Measurements from ENCODE around the gene RNF182. TPM values are rescaled to one million over a fixed set of nuclear protein-coding genes. Genes with fewer than 3 reads are reported as not detected.
"Not testable (repeated sequence)": the region's sequence is repeated elsewhere in the genome, so short reads cannot be mapped to it uniquely, and the experiment has no call there.

RNF182 gene
- total RNA-seq, 1 donor from 2014 or later = not detected

DNA sequence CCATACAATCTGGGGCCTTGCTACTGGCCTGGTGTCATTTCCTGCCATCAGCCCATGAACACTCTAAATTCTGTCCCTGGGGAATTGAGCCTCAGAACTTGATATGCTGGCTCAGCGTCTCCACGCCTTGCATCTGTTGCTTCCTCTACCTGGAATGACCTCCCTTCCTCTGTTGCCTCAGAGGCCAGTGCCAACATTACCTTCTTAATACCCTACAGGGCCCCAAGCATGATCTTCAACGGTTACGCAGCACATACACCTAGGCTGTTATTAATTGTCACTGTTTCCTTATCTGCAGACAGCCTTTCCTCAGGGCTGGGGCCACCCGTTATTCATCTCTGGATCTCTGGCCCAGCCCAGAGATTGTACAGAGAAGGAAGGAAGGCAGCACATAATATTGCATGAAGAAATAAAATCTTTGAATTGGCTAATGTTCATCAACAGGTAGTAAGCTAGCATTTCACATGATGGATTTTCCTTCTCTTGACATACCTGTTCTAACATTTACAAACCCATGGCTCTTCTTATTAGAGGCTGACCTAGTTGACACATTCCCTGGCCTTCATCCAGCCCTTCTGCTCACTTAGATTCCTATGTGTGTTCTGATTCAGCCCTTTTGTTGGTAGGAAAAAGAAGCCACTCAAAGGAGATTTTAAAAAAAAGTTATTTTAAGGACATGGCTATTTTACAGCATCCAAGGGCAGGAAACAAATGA lies 8.4 kb upstream of the RNF182 start:
- intact Hi-C loops (cut with micrococcal nuclease) = no loop called here

GRCh38 chr6:13917141-13917540 lies 7.6 kb upstream of the RNF182 start:
- intact Hi-C loops (cut with micrococcal nuclease) = no loop called here

DNA sequence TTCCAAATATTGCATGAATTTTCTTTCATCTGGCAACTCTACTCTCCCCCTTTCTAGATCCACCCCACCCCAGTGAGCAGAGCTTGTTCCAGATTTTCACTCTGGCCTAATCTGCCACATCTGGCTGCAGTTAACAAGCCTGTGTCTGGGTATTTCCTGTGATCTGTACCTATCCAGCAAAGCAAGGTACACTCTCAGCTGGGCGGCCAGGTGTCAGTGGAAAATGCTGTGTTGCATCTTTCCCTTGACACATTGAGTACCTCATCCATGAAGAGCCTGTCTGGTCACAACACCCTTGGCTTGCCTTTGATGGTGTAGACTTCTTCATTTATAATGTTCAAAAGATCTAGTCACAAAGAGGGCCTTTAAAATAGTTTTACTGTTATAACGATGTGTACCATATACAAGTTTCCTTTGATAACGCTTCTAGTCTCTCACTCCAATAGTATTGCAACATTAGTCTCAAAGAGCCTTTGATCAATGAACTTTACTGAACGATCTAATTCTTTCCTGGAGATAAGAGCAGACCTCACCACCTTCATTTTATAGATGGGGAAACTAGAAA lies 6.0 kb upstream of the RNF182 start:
- intact Hi-C loops (cut with micrococcal nuclease) = no loop called here

- intact Hi-C loops (cut with micrococcal nuclease) = loop anchor here (5.0 kb wide), 1 partner anchor 123 kb away; no protein-coding TSS in a partner anchor
Observed at GRCh38 chr6:13919861-13920260, 4.9 kb upstream of the RNF182 start.

GRCh38 chr6:13920552-13920951 lies 4.2 kb upstream of the RNF182 start:
- intact Hi-C loops (cut with micrococcal nuclease) = loop anchor here (5.0 kb wide), 1 partner anchor 123 kb away; no protein-coding TSS in a partner anchor

DNA sequence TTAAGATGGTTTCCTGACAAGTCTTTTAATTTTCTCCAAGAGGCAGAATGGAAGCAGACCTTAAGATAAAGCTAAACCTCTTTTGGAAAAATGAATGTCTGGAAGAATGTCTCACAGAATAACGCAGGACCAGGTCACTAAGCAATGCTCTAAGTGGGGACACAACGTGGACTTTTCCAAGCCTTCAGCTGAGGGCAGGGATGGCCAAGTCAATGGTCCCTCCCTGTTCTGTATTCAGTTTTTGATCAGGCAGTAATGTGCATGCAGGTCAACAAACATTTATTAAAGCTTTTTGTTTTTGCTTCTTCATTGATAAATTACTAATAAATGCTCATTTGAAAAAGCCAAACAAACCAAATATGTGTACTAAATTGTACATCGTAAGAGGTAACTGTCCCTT lies 2.0 kb upstream of the RNF182 start:
- intact Hi-C loops (cut with micrococcal nuclease) = loop anchor here (1.0 to 5.0 kb wide), 2 partner anchors 11 to 125 kb away; no protein-coding TSS in a partner anchor

GRCh38 chr6:13923527-13924145 lies 1.1 kb upstream of the RNF182 start:
- intact Hi-C loops (cut with micrococcal nuclease) = loop anchor here (5.0 kb wide), 1 partner anchor 126 kb away; no protein-coding TSS in a partner anchor

GRCh38 chr6:13924146-13924948 lies 405 bp upstream of the RNF182 start:
- intact Hi-C loops (cut with micrococcal nuclease) = loop anchor here (5.0 kb wide), 1 partner anchor 127 kb away; no protein-coding TSS in a partner anchor

- intact Hi-C loops (cut with micrococcal nuclease) = no loop called here
Observed at GRCh38 chr6:13926378-13926777, 1.6 kb downstream of the RNF182 start.

DNA sequence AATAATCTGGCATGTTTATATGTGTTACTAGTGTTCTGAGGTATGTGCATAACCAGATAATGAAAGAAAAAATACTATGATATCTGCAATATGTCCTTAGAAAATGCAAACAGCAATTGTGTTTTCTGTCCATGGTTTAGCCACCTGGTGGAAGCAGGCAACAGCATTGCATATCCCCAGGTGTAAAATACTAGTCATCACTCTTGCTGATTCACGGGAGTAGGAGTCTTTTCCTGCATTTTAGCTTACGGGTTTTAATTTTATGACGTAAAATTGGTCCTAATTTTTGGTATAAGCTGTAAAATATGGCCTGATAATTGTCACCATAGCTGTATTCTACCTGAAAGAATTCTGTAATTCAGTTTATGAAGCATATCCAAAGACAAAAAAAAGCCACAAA lies 2.5 kb downstream of the RNF182 start:
- intact Hi-C loops (cut with micrococcal nuclease) = no loop called here

DNA sequence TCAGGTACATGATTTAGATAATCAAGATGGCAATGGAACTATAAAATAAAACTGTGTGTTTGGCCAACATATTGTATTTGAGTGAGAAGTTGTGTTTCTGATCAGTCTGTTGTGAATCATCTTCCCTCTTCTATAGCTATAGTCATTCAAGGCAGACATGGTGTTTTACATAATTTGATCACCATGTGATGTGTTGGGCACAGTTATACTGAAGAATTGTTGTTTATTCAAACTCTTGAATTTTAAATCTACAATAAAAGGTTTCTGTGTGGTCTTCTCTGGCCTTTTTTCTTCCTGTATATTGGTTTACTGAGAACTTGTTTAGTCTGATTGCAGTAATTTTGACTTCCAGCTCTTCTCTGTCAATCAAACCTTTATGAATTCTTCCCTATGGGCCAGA lies 4.4 kb downstream of the RNF182 start:
- intact Hi-C loops (cut with micrococcal nuclease) = no loop called here

GRCh38 chr6:13931797-13932402 lies 7.1 kb downstream of the RNF182 start:
- intact Hi-C loops (cut with micrococcal nuclease) = no loop called here

GRCh38 chr6:13932785-13933184 lies 8.0 kb downstream of the RNF182 start:
- intact Hi-C loops (cut with micrococcal nuclease) = no loop called here

DNA sequence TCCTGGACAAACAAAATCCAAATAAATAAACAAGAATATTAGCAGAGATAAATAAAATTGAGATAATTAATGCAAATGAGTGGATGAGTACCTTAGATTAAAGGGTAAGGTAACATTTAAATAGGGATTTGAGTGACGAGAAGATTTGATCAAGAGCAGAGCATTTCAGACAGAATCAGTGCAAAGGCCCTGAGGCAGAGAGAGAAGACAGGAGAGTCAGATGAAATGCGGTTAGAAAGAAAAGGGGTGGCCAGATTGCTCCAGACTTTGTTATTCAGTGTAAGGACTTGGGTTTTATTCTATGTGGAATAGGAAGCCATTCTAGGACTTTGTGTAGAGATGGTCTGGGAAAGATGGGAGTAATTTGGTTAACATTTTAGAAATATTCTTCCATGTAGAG lies 10.0 kb downstream of the RNF182 start:
- intact Hi-C loops (cut with micrococcal nuclease) = no loop called here

DNA sequence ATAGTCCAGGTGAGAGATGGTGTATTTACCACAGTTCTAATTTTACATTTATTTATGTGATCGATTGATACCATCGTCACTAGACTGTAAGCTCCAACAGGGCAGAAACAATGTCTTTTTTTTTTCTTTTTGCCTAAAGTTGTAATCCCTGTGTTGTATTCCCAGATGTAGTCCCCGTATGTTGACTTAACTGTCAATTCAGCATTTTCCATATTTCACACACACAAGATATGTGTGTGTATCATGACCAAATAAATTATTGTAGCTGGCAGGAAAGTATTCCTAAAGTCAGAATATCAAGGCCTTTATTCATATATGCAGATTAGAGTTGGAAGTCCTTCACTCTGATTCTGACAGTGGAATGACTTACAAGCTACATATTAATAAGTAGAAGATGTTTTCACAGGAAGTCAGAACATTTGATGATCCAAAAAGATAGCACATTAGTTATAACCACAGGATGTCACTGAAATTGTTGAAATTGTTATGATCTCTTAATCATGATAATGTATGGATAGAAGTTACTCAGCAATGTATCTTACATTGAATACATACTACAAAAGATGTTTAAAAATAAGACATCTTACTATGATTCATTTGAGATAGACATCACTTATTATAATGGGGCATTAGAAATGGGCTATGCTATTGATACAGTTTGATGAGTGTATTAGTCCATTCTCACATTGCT lies 10.6 kb downstream of the RNF182 start:
- intact Hi-C loops (cut with micrococcal nuclease) = no loop called here

GRCh38 chr6:13935881-13936261 lies 11.1 kb downstream of the RNF182 start:
- intact Hi-C loops (cut with micrococcal nuclease) = not testable (repeated sequence)

DNA sequence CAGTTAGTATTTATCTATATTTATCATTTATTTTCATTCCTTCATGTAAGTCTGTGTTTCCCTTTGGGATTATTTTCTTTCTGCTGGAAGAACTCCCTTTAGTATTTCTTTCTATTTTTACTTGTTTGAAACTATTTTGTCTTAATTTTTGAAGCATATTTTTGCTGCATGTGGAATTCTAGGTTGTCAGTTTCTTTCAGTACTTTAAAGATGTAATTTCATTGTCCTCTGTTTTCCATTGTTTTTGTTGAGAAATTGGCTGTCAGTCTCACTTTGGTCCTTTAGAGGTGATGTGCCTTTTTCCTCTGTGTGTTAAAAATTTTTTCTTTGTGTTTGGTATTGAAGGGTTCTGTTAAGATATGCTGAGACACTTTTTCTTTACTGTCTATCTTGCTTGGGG lies 17.1 kb downstream of the RNF182 start:
- intact Hi-C loops (cut with micrococcal nuclease) = no loop called here

GRCh38 chr6:13943943-13944342 lies 19.2 kb downstream of the RNF182 start:
- intact Hi-C loops (cut with micrococcal nuclease) = no loop called here

GRCh38 chr6:13946506-13946905 lies 21.8 kb downstream of the RNF182 start:
- intact Hi-C loops (cut with micrococcal nuclease) = no loop called here

- intact Hi-C loops (cut with micrococcal nuclease) = no loop called here
Observed at GRCh38 chr6:13947611-13948178, 22.9 kb downstream of the RNF182 start.
